AG09319 (cell line): Measurements from ENCODE around the gene CCDC127.

Experiments used
- DNase-seq: peaks from one replicate; pipeline ENCODE4 v3.0.0-alpha.2; 2010; ENCODE audit warnings: low read depth; ENCODE audit errors: extremely low read depth
- CTCF ChIP-seq: IDR thresholded peaks from 2 replicates; pipeline ENCODE4 v1.5.1; 2011; ENCODE audit warnings: low read depth, mild to moderate bottlenecking, inconsistent platforms, low read length, moderate library complexity

Gene CCDC127

GRCh38 chr5:149745-150485 lies 68.0 kb downstream of the CCDC127 start:
- DNase-seq = no peak
- no peak for TF ChIP-seq CTCF

DNA sequence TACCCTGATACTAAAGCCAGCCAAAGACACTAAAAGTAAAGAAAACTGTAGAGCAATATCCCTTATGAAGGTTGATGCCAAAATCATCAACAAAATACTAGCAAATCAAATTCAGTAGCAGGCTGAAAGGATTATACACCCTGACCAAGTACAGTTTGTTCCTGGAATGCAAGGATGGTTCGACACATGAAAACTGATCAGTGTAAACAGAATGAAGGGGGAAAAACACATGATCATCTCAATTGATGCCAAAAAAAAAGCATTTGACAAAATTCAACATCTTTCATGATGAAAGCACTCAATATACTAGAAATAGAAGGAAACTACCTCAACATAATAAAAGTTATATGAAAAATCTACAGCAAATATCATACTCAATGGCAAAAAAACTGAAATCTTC lies 70.2 kb downstream of the CCDC127 start:
- no peak for TF ChIP-seq CTCF
- no peak for DNase-seq
